ENCODE measurements around the gene LYVE1. TPM values are rescaled to one million over a fixed set of nuclear protein-coding genes. Genes with fewer than 3 reads are reported as not detected.

LYVE1 gene
- total RNA-seq, 1 donor from 2014 or later = not detected

DNA sequence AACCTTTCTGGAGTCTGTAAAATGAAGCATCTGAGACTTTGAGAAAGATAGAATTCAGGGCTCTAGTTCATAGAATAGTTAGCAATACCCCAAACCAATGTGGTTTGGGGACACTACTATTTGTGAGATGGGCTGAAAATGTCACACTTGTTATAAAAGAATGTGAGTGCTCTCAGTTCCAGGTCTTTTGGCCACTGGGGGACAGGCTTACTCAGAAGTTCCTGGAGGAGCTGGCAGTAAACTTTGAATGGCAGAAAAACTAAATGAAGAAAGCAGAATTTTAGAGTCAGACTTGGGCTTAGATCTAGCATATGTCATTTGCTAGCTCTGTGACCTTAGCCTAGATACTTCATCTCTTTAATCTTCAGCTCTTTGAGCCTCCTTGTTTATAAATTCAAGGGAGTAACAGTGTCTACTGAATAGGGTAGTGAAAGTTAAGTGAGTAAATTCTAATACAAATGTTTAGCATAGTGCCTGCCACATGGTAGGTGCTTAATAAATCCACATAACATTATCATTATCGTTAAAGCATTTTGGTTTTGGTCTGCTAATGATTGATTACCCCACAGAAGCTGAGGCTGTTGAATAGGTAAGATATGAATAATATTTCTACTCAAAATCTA lies 3.7 kb downstream of the LYVE1 start:
- Histone ChIP-seq H3K27me3 (ENCODE audit: control insufficient read depth, insufficient read depth, low read length) (no peaks in the 10 kb centered on the region), H3K36me3 (ENCODE audit: control insufficient read depth, insufficient read depth, low read length) (no peaks in the 10 kb centered on the region), H3K4me3 (ENCODE audit: low read depth, low read length) (no peak overlapping the region)
- TF ChIP-seq, protein P1, sequence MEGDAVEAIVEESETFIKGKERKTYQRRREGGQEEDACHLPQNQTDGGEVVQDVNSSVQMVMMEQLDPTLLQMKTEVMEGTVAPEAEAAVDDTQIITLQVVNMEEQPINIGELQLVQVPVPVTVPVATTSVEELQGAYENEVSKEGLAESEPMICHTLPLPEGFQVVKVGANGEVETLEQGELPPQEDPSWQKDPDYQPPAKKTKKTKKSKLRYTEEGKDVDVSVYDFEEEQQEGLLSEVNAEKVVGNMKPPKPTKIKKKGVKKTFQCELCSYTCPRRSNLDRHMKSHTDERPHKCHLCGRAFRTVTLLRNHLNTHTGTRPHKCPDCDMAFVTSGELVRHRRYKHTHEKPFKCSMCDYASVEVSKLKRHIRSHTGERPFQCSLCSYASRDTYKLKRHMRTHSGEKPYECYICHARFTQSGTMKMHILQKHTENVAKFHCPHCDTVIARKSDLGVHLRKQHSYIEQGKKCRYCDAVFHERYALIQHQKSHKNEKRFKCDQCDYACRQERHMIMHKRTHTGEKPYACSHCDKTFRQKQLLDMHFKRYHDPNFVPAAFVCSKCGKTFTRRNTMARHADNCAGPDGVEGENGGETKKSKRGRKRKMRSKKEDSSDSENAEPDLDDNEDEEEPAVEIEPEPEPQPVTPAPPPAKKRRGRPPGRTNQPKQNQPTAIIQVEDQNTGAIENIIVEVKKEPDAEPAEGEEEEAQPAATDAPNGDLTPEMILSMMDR (IDR thresholded peaks at IDR 0.05; ENCODE audit: insufficient read depth, low read length, poor library complexity, severe bottlenecking) = peak; percentile 23
- DNase-seq (ENCODE audit: low read depth) = no peak

DNA sequence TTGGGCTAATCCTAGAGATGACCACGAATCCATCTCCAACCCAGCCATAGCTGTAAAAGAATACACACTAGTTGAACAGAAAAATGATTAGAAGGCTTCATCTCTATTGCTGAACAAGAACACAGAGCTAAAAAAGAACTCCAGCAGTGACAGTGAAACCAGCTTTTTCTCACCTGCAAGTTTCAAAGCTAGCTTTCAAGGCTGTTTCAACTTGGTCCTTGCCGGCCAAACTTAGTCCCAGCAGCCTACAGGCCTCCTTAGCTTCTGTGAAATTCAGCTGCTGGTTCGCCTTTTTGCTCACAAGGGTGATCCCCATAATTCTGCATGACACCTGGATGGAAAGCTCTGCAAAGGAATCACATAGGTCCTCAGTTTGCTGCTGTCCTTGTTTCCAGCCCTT lies 4.4 kb downstream of the LYVE1 start:
- DNase-seq (ENCODE audit: low read depth) = no peak
- no peaks in the 10 kb centered on the region for H3K36me3 ChIP-seq (ENCODE audit: control insufficient read depth, insufficient read depth, low read length)
- no peaks in the 10 kb centered on the region for H3K27me3 ChIP-seq (ENCODE audit: control insufficient read depth, insufficient read depth, low read length)
- TF ChIP-seq, protein P1 (IDR thresholded peaks at IDR 0.05; ENCODE audit: insufficient read depth, low read length, poor library complexity, severe bottlenecking) = no peak
- H3K4me3 ChIP-seq (ENCODE audit: low read depth, low read length) = no peak overlapping the region

DNA sequence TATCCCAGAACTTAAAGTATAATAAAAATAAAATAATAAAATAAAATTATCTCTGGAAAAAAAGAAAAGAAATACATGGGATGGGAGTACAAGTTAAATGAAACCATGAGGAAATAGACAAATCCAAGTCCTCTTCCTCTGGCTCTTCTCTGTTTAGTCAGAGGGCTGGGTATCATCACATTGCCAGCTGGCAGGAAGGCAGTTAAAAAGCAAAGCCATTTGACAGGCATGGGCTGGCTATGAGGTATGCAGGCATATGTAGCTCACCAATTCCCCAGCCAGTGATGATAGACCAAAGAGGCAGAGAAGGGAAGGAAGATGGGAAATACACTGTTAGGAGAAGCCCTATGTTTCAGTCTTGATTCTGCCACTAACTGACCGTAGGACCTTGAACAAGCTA lies 6.5 kb downstream of the LYVE1 start:
- H3K27me3 ChIP-seq (ENCODE audit: control insufficient read depth, insufficient read depth, low read length) = no peaks in the 10 kb centered on the region
- TF ChIP-seq, protein P1 (IDR thresholded peaks at IDR 0.05; ENCODE audit: insufficient read depth, low read length, poor library complexity, severe bottlenecking) = no peak
- no peak overlapping the region for H3K4me3 ChIP-seq (ENCODE audit: low read depth, low read length)
- no peaks in the 10 kb centered on the region for H3K36me3 ChIP-seq (ENCODE audit: control insufficient read depth, insufficient read depth, low read length)
- DNase-seq (ENCODE audit: low read depth) = no peak

DNA sequence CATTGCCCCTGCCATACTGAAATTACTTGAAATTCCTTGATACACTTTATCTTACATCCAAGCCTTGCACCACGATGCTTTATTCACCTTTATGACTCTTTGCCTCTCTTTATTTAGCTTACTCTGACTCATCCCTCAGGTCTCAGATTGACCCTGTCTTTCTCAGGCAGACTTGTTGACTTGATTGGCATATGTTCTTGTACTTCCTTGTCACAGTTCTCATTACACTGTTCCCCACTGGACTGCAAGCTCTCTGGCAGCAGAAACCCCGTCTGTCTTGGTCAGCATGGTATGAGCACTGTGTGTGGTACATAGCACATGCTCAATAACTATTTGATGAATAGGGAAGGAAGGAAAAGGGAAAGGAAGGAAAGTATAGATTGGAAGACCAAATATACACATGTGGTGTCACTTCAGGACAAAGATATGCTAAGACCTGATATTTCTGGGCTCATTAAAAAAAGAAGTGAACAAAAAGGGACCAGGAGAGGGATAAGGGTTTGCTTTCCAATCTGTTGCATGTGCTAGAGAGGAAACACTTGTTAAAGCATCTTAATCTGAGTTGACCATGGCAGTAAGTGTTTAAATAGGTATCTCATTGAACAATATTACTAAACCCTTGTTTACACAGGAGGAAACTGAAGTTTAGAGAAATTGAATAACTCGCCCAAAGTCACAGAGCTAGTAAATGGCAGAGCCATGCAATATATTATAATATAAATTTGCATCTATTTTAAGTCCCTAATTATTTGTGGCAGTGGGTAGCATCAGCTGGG lies 7.2 kb downstream of the LYVE1 start:
- H3K4me3 ChIP-seq (ENCODE audit: low read depth, low read length) = no peak overlapping the region
- no peaks in the 10 kb centered on the region for H3K36me3 ChIP-seq (ENCODE audit: control insufficient read depth, insufficient read depth, low read length)
- no peaks in the 10 kb centered on the region for H3K27me3 ChIP-seq (ENCODE audit: control insufficient read depth, insufficient read depth, low read length)
- TF ChIP-seq, protein P1 (IDR thresholded peaks at IDR 0.05; ENCODE audit: insufficient read depth, low read length, poor library complexity, severe bottlenecking) = no peak
- peak; percentile 12 for DNase-seq (ENCODE audit: low read depth)

DNA sequence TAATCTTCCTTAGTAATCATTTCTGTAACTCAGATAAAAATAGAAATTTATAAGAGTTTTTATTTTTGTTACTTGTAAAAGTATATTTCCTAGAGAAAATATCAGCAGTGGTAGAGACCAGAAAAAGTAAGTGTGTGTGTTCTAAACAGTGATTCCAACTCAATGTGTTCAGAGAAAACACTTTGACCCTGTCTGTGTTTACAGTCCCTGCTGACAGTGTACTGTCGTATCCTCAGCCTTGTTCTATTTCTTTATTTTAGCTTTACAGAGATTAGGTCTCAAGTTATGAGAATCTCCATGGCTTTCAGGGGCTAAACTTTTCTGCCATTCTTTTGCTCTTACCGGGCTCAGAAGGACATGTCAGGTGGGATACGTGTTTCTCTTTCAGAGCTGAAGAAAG lies 10.2 kb downstream of the LYVE1 start:
- DNase-seq (ENCODE audit: low read depth) = no peak
- no peaks in the 10 kb centered on the region for H3K36me3 ChIP-seq (ENCODE audit: control insufficient read depth, insufficient read depth, low read length)
- no peak overlapping the region for H3K4me3 ChIP-seq (ENCODE audit: low read depth, low read length)
- H3K27me3 ChIP-seq (ENCODE audit: control insufficient read depth, insufficient read depth, low read length) = no peaks in the 10 kb centered on the region
- TF ChIP-seq, protein P1 (IDR thresholded peaks at IDR 0.05; ENCODE audit: insufficient read depth, low read length, poor library complexity, severe bottlenecking) = no peak
